ENCODE data around the gene CARD10. TPM values are rescaled to one million over a fixed set of nuclear protein-coding genes. Genes with fewer than 3 reads are reported as not detected.

Gene CARD10
- total and polyA plus RNA-seq, 2 of the 8 experiments (the other 6 are each of a cell fraction or from before 2014, with no cell fraction given): 13.5 to 14.4 TPM

DNA sequence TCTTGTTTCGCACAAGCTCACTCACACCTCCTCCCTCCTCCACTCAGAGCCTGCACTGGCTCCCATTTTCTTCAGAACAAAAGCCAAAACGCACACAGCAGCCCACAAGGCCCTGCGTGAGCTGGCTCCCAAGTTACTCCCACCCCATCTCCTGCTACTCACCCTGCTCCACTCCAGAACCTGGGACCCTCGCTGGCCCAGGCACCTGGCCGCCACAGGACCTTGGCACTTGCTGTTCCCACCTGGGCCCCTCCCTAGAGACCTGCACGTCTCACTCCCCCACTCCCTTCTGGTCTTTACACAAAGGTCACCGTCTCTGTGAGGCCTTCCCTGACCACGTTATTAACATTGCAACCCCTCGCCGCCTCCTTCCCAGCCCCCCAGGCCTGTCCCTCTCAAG is 32.1 kb downstream of the CARD10 start (continued):
- TF ChIP-seq POU5F1 (IDR thresholded peaks at IDR 0.05; ENCODE audit: low read depth, low read length) (no peak), RFX5 (IDR thresholded peaks at IDR 0.05; ENCODE audit: borderline replicate concordance, low read depth, low read length) (no peak), SAP30 (IDR thresholded peaks at IDR 0.05; ENCODE audit: insufficient read depth, insufficient replicate concordance, low read length) (no peak), KDM4A (IDR thresholded peaks at IDR 0.05; ENCODE audit: low read depth, low read length, severe bottlenecking) (no peak), CBX8 (IDR thresholded peaks at IDR 0.05; ENCODE audit: borderline replicate concordance, low read depth, low read length) (no peak), SIX5 (IDR thresholded peaks at IDR 0.05; ENCODE audit: low read depth, low read length) (no peak)
- TF ChIP-seq, protein P1, sequence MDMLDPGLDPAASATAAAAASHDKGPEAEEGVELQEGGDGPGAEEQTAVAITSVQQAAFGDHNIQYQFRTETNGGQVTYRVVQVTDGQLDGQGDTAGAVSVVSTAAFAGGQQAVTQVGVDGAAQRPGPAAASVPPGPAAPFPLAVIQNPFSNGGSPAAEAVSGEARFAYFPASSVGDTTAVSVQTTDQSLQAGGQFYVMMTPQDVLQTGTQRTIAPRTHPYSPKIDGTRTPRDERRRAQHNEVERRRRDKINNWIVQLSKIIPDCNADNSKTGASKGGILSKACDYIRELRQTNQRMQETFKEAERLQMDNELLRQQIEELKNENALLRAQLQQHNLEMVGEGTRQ (IDR thresholded peaks at IDR 0.05; ENCODE audit: low read length): no peak
